Neural progenitor cell (in vitro differentiated cells): ENCODE data around the gene HRK.

ENCODE experiments used
- CTCF ChIP-seq: fragments of 200-600 bp; sonication (generic); IDR thresholded peaks from 2 replicates; pipeline ENCODE4 v1.5.1; 2017; ENCODE audit warnings: antibody characterized with exemption, mild to moderate bottlenecking
- EZH2 ChIP-seq: fragments of 200-600 bp; sonication (generic); IDR thresholded peaks from 2 replicates; pipeline ENCODE4 v1.6.1; 2017; ENCODE audit warnings: antibody characterized with exemption, mild to moderate bottlenecking, moderate library complexity

- TF ChIP-seq CTCF (no peak), EZH2 (no peak)
These were observed 25.3 kb downstream of the HRK start for GRCh38 chr12:116855744-116856470.
